IMR-90 (cell line): ENCODE measurements around the gene RASIP1. TPM values are rescaled to one million over a fixed set of nuclear protein-coding genes. Genes with fewer than 3 reads are reported as not detected.

Experiments used
- ATAC-seq: fragments of 200-7000 bp; cut with Tn5 transposase; 2 replicates; pipeline ENCODE4 v1.9.1; 2020; ENCODE audit warnings: low read depth, mild to moderate bottlenecking, moderate library complexity
- BruUV-seq: library from RNA; stranded (reverse); fragments of 400-500 nt; replicated peaks from 2 replicates; lab custom pipeline; 2021; lab: Mats Ljungman, UMichigan
- CTCF ChIA-PET: fragments of 300-600 bp; formaldehyde crosslinking; extraction: SDS; loops from one replicate; lab custom pipeline; 2021; ENCODE audit warnings: antibody characterized with exemption; lab: Yijun Ruan, JAX
- POLR2A ChIA-PET: fragments of 300-600 bp; sonication (Branson Sonifier 250); formaldehyde crosslinking; loops from one replicate; lab custom pipeline; 2022; ENCODE audit warnings: antibody characterized with exemption; ENCODE audit not compliant: unreplicated experiment; lab: Charles Lee
- DNase-seq: peaks from one replicate; pipeline ENCODE4 v3.0.0; 2013
- H2AFZ ChIP-seq: replicated peaks from 2 replicates; pipeline ENCODE3; 2013; ENCODE audit warnings: low read length, mild to moderate bottlenecking; ENCODE audit not compliant: poor library complexity
- H2AK5ac ChIP-seq: 2 replicates; pipeline ENCODE4 v1.6.1; 2013; ENCODE audit warnings: low read depth, low read length, inconsistent platforms
- H2AK9ac ChIP-seq: replicated peaks from 2 replicates; pipeline ENCODE3; 2013; ENCODE audit warnings: mild to moderate bottlenecking, low read depth, low read length, moderate library complexity; ENCODE audit not compliant: poor library complexity
- H2BK120ac ChIP-seq: 2 replicates; pipeline ENCODE4 v1.6.1; 2013; ENCODE audit warnings: low read depth, low read length, inconsistent platforms
- H2BK15ac ChIP-seq: 3 replicates; pipeline ENCODE4 v1.6.1; 2013; ENCODE audit warnings: low read depth, low read length, inconsistent platforms
- H2BK20ac ChIP-seq: 2 replicates; pipeline ENCODE4 v1.6.1; 2013; ENCODE audit warnings: low read depth, mild to moderate bottlenecking, inconsistent platforms, low read length, moderate library complexity
- H2BK5ac ChIP-seq: 2 replicates; pipeline ENCODE4 v1.6.1; 2013; ENCODE audit warnings: mild to moderate bottlenecking, low read depth, low read length, inconsistent platforms; ENCODE audit not compliant: poor library complexity, severe bottlenecking
- H3K14ac ChIP-seq: replicated peaks from 2 replicates; pipeline ENCODE4 v1.6.1; 2013; ENCODE audit warnings: low read depth, low read length, inconsistent platforms
- H3K18ac ChIP-seq: 2 replicates; pipeline ENCODE4 v1.6.1; 2013; ENCODE audit warnings: low read depth, low read length, control low read depth
- H3K23ac ChIP-seq: 2 replicates; pipeline ENCODE4 v1.6.1; 2013; ENCODE audit warnings: low read depth, low read length, inconsistent platforms
- H3K27ac ChIP-seq: 2 replicates; pipeline ENCODE4 v1.5.1; 2013; ENCODE audit warnings: mild to moderate bottlenecking, control low read depth, low read length; ENCODE audit not compliant: insufficient read depth
- H3K27me3 ChIP-seq: 2 replicates; pipeline ENCODE4 v1.6.1; 2013; ENCODE audit warnings: low read length; ENCODE audit not compliant: control insufficient read depth, insufficient read depth
- H3K36me3 ChIP-seq: 2 replicates; pipeline ENCODE4 v1.6.1; 2013; ENCODE audit warnings: low read length, mixed read lengths; ENCODE audit not compliant: control insufficient read depth, insufficient read depth
- H3K4ac ChIP-seq: 2 replicates; pipeline ENCODE4 v1.6.1; 2013; ENCODE audit warnings: low read depth, low read length, inconsistent platforms
- H3K4me1 ChIP-seq: 2 replicates; pipeline ENCODE4 v1.6.1; 2013; ENCODE audit warnings: low read length, mixed read lengths; ENCODE audit not compliant: control insufficient read depth, insufficient read depth
- H3K4me2 ChIP-seq: 2 replicates; pipeline ENCODE4 v1.6.1; 2013; ENCODE audit warnings: low read depth, mild to moderate bottlenecking, control low read depth, low read length, moderate library complexity
- H3K4me3 ChIP-seq: 2 replicates; pipeline ENCODE4 v1.5.1; 2013; ENCODE audit warnings: low read depth, mild to moderate bottlenecking, control low read depth, low read length, moderate library complexity; ENCODE audit not compliant: insufficient read depth
- H3K56ac ChIP-seq: 2 replicates; pipeline ENCODE4 v1.6.1; 2013; ENCODE audit warnings: low read length, inconsistent platforms; ENCODE audit not compliant: insufficient read depth; ENCODE audit errors: extremely low read depth
- H3K79me1 ChIP-seq, 2 experiments: 2 replicates each; pipeline ENCODE4 v1.6.1; 2013; ENCODE audit warnings: low read length in 2 of 2, inconsistent platforms in 1 of 2, low read depth in 1 of 2
- H3K9ac ChIP-seq: 2 replicates; pipeline ENCODE4 v1.6.1; 2013; ENCODE audit warnings: low read depth, low read length, control low read depth
- H3K9me1 ChIP-seq: 2 replicates; pipeline ENCODE4 v1.6.1; 2013; ENCODE audit warnings: low read length, inconsistent platforms; ENCODE audit not compliant: insufficient read depth
- H3K9me3 ChIP-seq: 2 replicates; pipeline ENCODE4 v1.6.1; 2013; ENCODE audit warnings: low read length; ENCODE audit not compliant: control insufficient read depth, insufficient read depth
- H4K20me1 ChIP-seq: 2 replicates; pipeline ENCODE4 v1.6.1; 2013; ENCODE audit warnings: low read length, inconsistent platforms; ENCODE audit not compliant: insufficient read depth
- H4K5ac ChIP-seq: 2 replicates; pipeline ENCODE4 v1.6.1; 2013; ENCODE audit warnings: mild to moderate bottlenecking, low read depth, low read length, control low read depth
- H4K8ac ChIP-seq, 2 experiments: 2 replicates each; pipeline ENCODE4 v1.6.1; 2013; ENCODE audit warnings: low read depth in 2 of 2, low read length in 2 of 2, control low read depth in 1 of 2, inconsistent platforms in 1 of 2
- H4K91ac ChIP-seq: 2 replicates; pipeline ENCODE4 v1.6.1; 2013; ENCODE audit warnings: low read depth, low read length, inconsistent platforms; ENCODE audit not compliant: insufficient read depth
- BHLHE40 ChIP-seq: fragments of 150-350 bp; IDR thresholded peaks from 2 replicates; pipeline ENCODE4 v1.6.1; 2016; ENCODE audit warnings: mild to moderate bottlenecking, low read depth, low read length
- CEBPB ChIP-seq: IDR thresholded peaks from 2 replicates; pipeline ENCODE4 v1.6.1; 2012; ENCODE audit warnings: low read depth, low read length, improper control_type of control experiment
- CHD1 ChIP-seq: IDR thresholded peaks from 2 replicates; pipeline ENCODE4 v1.6.1; 2012; ENCODE audit warnings: low read depth, low read length, improper control_type of control experiment
- CTCF ChIP-seq: conservative IDR thresholded peaks from 2 replicates; pipeline ENCODE4 v1.5.1; 2012; ENCODE audit warnings: mild to moderate bottlenecking, low read depth, low read length, improper control_type of control experiment
- ELK1 ChIP-seq: fragments of 150-350 bp; IDR thresholded peaks from 2 replicates; pipeline ENCODE4 v1.6.1; 2016; ENCODE audit warnings: low read depth, mild to moderate bottlenecking, low read length, moderate library complexity, borderline replicate concordance
- FOS ChIP-seq: fragments of 150-350 bp; IDR thresholded peaks from 2 replicates; pipeline ENCODE4 v1.6.1; 2016; ENCODE audit warnings: low read depth, low read length
- MAFK ChIP-seq: IDR thresholded peaks from 2 replicates; pipeline ENCODE4 v1.6.1; 2012; ENCODE audit warnings: low read depth, low read length, improper control_type of control experiment
- MAZ ChIP-seq: IDR thresholded peaks from 2 replicates; pipeline ENCODE4 v1.6.1; 2012; ENCODE audit warnings: low read depth, mild to moderate bottlenecking, low read length, improper control_type of control experiment, moderate library complexity, borderline replicate concordance
- NFE2L2 ChIP-seq: fragments of 150-350 bp; IDR thresholded peaks from 2 replicates; pipeline ENCODE4 v1.6.1; 2016; ENCODE audit warnings: low read depth, mild to moderate bottlenecking, low read length
- POLR2A ChIP-seq: IDR thresholded peaks from 2 replicates; pipeline ENCODE4 v1.6.1; 2012; ENCODE audit warnings: mild to moderate bottlenecking, low read depth, low read length
- RAD21 ChIP-seq: IDR thresholded peaks from 2 replicates; pipeline ENCODE4 v1.6.1; 2012; ENCODE audit warnings: low read length, improper control_type of control experiment
- RCOR1 ChIP-seq: IDR thresholded peaks from 2 replicates; pipeline ENCODE4 v1.6.1; 2012; ENCODE audit warnings: mild to moderate bottlenecking, low read length, improper control_type of control experiment; ENCODE audit not compliant: insufficient replicate concordance
- RFX5 ChIP-seq: IDR thresholded peaks from 2 replicates; pipeline ENCODE4 v1.8.0; 2012; ENCODE audit warnings: low read depth, mild to moderate bottlenecking, low read length, moderate library complexity
- SMC3 ChIP-seq: fragments of 150-350 bp; IDR thresholded peaks from 2 replicates; pipeline ENCODE4 v1.6.1; 2016; ENCODE audit warnings: low read depth, mild to moderate bottlenecking, antibody characterized with exemption, low read length, moderate library complexity
- USF2 ChIP-seq: fragments of 150-350 bp; IDR thresholded peaks from 2 replicates; pipeline ENCODE4 v1.6.1; 2017; ENCODE audit warnings: mild to moderate bottlenecking, antibody characterized with exemption, low read length, low read depth
- WGBS, 2 experiments: methylation state at CpG; one replicate each; pipeline versions ENCODE4 v1.1.5 to v1.1.7; 2013; ENCODE audit warnings: missing lambda C conversion rate in 2 of 2; ENCODE audit not compliant: insufficient read length in 1 of 2; ENCODE audit errors: extremely low coverage in 2 of 2; 5-methylcytosine and 5-hydroxymethylcytosine counted together
- dilution Hi-C: fragments of 300-500 bp; cut with HindIII; formaldehyde crosslinking; loops from one replicate; pipeline ENCODE4 v1.14.3; 2018; ENCODE audit warnings: low sequenced_read_pairs; ENCODE audit not compliant: unreplicated experiment
- in situ Hi-C: fragments of 300-500 bp; cut with MboI; formaldehyde crosslinking; loops from 3 replicates; pipeline ENCODE4 v1.14.3; 2019; ENCODE audit warnings: low sequenced_read_pairs, inconsistent platforms, mixed read lengths
- intact Hi-C: fragments of 100-400 bp; cut with micrococcal nuclease; formaldehyde crosslinking; loops from 2 replicates; pipeline ENCODE4 v1.10.0; 2022
- polyA plus RNA-seq, 3 experiments: library from polyadenylated mRNA; depleted of rRNA; stranded (reverse); fragments of >200 nt; gene quantifications; 2 replicates each; pipeline ENCODE4 v1.2.3, GENCODE V29; 2012; ENCODE audit warnings: low replicate concordance in 1 of 3
- total RNA-seq: library from RNA; depleted of rRNA; stranded (reverse); fragments of >200 nt; gene quantifications from 2 replicates; pipeline ENCODE4 v1.2.3, GENCODE V29; 2012

RASIP1 gene
- total and polyA plus RNA-seq, 2 of the 4 experiments (the other 2 are of a cell fraction) = 0.18 to 0.51 TPM

- peaks cover 3% of the 10 kb centered on the region for H3K9me1 ChIP-seq
- H4K91ac ChIP-seq = no peak overlapping the region
- H3K4me1 ChIP-seq = peaks cover 5% of the 10 kb centered on the region
- H2AK5ac ChIP-seq = no peak overlapping the region
- H3K4me2 ChIP-seq = no peak overlapping the region
- no peak overlapping the region for H3K56ac ChIP-seq
- peak overlapping the region; percentile 78 for H2AK9ac ChIP-seq
- H3K79me1 ChIP-seq = no peaks in the 10 kb centered on the region
- no peaks in the 10 kb centered on the region for H3K36me3 ChIP-seq
- no peak overlapping the region for H4K5ac ChIP-seq
- in situ Hi-C loops (no loop called here), intact Hi-C loops (no loop called here), dilution Hi-C loops (no loop called here)
- H3K27me3 ChIP-seq = peaks cover 28% of the 10 kb centered on the region
- POLR2A ChIA-PET = no interaction called here
- ATAC-seq (no peak), DNase-seq (no peak)
- H3K23ac ChIP-seq = no peak overlapping the region
- no peak overlapping the region for H3K4ac ChIP-seq
- no peak overlapping the region for H2BK20ac ChIP-seq
- H3K14ac ChIP-seq = no peak overlapping the region
- H3K9me3 ChIP-seq = peaks cover 3% of the 10 kb centered on the region
- 10% methylated on average over 31 of the region's 38 CpGs; no CpG with 5 or more reads in 1 of the 2 experiments for WGBS, 2 experiments
- no peak overlapping the region for H3K27ac ChIP-seq
- CTCF ChIA-PET = no interaction called here
- H2BK120ac ChIP-seq = no peak overlapping the region
- no peak for TF ChIP-seq SMC3
- TF ChIP-seq BHLHE40 = no peak
- no peak for TF ChIP-seq FOS
- TF ChIP-seq RCOR1 = no peak
- no peak for TF ChIP-seq CTCF
- TF ChIP-seq MAFK = no peak
- TF ChIP-seq RFX5 = no peak
- TF ChIP-seq CEBPB = no peak
- TF ChIP-seq ELK1 = no peak
- no peak for TF ChIP-seq NFE2L2
- no peak for TF ChIP-seq MAZ
- TF ChIP-seq RAD21 = no peak
- TF ChIP-seq CHD1 = no peak
- no peak for TF ChIP-seq POLR2A
- TF ChIP-seq USF2 = no peak
- H4K8ac ChIP-seq = no peak overlapping the region
- H2AFZ ChIP-seq = peak overlapping the region; percentile 88
- no peak overlapping the region for H3K4me3 ChIP-seq
- no peak overlapping the region for H3K9ac ChIP-seq
- H3K18ac ChIP-seq = no peak overlapping the region
- no TSS peak for BruUV-seq
- H2BK15ac ChIP-seq = no peak overlapping the region
- no peaks in the 10 kb centered on the region for H4K20me1 ChIP-seq
- no peak overlapping the region for H2BK5ac ChIP-seq
Observed at GRCh38 chr19:48735031-48735615, 5.3 kb downstream of the RASIP1 start.
